ENCODE data around the gene KCNN3.

- TF ChIP-seq POLR2AphosphoS5 (IDR thresholded peaks at IDR 0.05): no peak
- no peak for TF ChIP-seq CTCF (IDR thresholded peaks at IDR 0.05)
- TF ChIP-seq POLR2A (IDR thresholded peaks at IDR 0.05): no peak
- TF ChIP-seq EP300 (IDR thresholded peaks at IDR 0.05): no peak
These were observed 36.2 kb downstream of the KCNN3 start for GRCh38 chr1:154833841-154834240.
